ENCODE measurements around the gene NDEL1. TPM values are rescaled to one million over a fixed set of nuclear protein-coding genes. Genes with fewer than 3 reads are reported as not detected.

NDEL1 gene
- total RNA-seq, 4 donors from 2014 or later: 31.3 to 60.6 (median 41.5) TPM

DNA sequence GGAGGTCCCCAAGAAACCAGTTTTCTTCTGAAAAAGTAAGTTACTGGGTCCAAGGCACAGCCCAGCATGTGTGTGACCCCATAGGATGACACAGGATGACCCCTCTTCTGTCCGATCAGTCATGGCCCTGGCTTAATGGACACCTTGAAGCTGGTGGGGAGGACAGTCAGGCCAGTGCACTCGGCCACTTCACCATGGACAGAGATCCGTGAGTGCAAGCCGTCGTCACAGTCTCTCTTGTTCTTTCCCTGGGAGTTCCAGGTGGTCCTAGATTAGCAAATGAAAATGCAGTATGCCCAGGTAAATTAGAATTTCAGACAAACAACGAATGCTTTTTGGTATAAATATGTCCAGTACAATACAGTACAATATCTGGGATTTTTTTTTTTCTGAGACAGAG lies 36.7 kb upstream of the NDEL1 start:
- in situ Hi-C loops (cut with MboI; ENCODE audit: low sequenced_read_pairs in 4 of 4) (no loop called here), intact Hi-C loops (cut with DNase I; ENCODE audit: low total_unique reads) (no loop called here)
- ATAC-seq: no peak
- no peaks in the 10 kb centered on the region for H3K36me3 ChIP-seq
- TF ChIP-seq POLR2A (IDR thresholded peaks at IDR 0.05): no peak
- DNase-seq: no peak
- peaks cover 28 to 37% (median 30%) of the 10 kb centered on the region in 3 donors for H3K27me3 ChIP-seq
- H3K9me3 ChIP-seq: no peaks in the 10 kb centered on the region
- no peaks in the 10 kb centered on the region for H3K4me1 ChIP-seq
- no peak overlapping the region for H3K4me3 ChIP-seq
- H3K27ac ChIP-seq: no peak overlapping the region

DNA sequence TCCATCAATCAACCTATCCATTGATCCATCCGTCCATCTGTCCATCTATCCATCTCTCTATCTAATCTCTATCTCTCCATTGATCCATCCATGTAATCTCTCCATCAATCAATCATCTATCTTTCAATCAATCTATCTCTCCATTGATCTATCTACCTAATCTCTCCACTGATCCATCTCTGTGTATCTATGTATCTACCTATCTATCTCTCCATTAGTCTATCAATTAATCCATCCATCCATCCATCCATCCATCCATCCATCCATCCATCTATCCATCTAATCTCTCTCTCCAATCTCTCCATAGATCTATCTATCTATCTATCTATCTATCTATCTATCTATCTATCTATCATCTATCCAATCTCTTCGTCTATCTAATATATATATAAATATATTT lies 34.6 kb upstream of the NDEL1 start:
- Histone ChIP-seq H3K36me3 (no peaks in the 10 kb centered on the region), H3K9me3 (no peaks in the 10 kb centered on the region), H3K4me3 (no peak overlapping the region), H3K27ac (no peak overlapping the region), H3K4me1 (no peaks in the 10 kb centered on the region), H3K27me3 (peaks cover 14 to 17% (median 17%) of the 10 kb centered on the region in 3 donors)
- intact Hi-C loops (cut with DNase I; ENCODE audit: low total_unique reads): no loop called here
- DNase-seq: no peak
- no peak for ATAC-seq
- in situ Hi-C loops (cut with MboI; ENCODE audit: low sequenced_read_pairs in 4 of 4): loop anchor here in 1 of 4 donors (25.0 kb wide), 1 partner anchor 236 kb away; the partner anchor contains the start of gene MYH10
- TF ChIP-seq, protein P1, sequence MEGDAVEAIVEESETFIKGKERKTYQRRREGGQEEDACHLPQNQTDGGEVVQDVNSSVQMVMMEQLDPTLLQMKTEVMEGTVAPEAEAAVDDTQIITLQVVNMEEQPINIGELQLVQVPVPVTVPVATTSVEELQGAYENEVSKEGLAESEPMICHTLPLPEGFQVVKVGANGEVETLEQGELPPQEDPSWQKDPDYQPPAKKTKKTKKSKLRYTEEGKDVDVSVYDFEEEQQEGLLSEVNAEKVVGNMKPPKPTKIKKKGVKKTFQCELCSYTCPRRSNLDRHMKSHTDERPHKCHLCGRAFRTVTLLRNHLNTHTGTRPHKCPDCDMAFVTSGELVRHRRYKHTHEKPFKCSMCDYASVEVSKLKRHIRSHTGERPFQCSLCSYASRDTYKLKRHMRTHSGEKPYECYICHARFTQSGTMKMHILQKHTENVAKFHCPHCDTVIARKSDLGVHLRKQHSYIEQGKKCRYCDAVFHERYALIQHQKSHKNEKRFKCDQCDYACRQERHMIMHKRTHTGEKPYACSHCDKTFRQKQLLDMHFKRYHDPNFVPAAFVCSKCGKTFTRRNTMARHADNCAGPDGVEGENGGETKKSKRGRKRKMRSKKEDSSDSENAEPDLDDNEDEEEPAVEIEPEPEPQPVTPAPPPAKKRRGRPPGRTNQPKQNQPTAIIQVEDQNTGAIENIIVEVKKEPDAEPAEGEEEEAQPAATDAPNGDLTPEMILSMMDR (IDR thresholded peaks at IDR 0.05 in 4 of 5, conservative IDR thresholded peaks at IDR 0.05 in 1 of 5): no peak
- no peak for TF ChIP-seq POLR2A (IDR thresholded peaks at IDR 0.05)

DNA sequence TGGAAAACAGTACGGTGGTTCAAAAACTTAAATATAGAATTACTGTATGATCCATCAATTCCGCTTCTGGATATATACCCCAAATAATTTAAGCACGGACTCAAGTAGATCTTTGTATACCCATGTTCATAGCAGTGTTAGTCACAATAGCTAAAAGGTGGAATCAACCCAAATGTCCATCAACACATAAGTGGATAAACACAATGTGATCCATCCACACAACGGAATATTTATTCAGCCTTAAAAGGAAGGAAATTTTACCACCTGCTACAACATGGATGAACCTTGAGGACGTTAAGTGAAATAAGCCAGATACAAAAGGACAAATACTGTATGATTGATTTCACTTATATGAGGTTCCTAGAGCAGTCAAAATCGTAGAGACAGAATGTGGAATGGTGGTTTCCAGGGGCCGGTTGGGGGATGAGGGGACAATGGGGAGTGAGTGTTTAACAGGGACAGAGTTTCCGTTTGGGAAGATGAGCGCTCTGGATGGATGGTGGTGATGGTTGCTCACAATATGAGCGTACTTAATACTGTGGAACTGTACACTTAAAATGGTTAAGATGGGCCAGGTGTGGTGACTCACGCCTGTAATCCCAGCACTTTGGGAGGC lies 32.7 kb upstream of the NDEL1 start:
- H3K9me3 ChIP-seq: no peaks in the 10 kb centered on the region
- ATAC-seq (no peak), DNase-seq (no peak)
- TF ChIP-seq, protein P1 (IDR thresholded peaks at IDR 0.05 in 4 of 5, conservative IDR thresholded peaks at IDR 0.05 in 1 of 5): no peak
- no peak for TF ChIP-seq POLR2A (IDR thresholded peaks at IDR 0.05)
- intact Hi-C loops (cut with DNase I; ENCODE audit: low total_unique reads) (no loop called here), in situ Hi-C loops (cut with MboI; ENCODE audit: low sequenced_read_pairs in 4 of 4) (loop anchor here in 1 of 4 donors (25.0 kb wide), 1 partner anchor 234 kb away; the partner anchor contains the start of gene MYH10)
- H3K27me3 ChIP-seq: peaks cover 3 to 5% (median 3%) of the 10 kb centered on the region in 3 donors
- H3K27ac ChIP-seq: no peak overlapping the region
- H3K36me3 ChIP-seq: no peaks in the 10 kb centered on the region
- no peaks in the 10 kb centered on the region for H3K4me1 ChIP-seq
- H3K4me3 ChIP-seq: no peak overlapping the region

DNA sequence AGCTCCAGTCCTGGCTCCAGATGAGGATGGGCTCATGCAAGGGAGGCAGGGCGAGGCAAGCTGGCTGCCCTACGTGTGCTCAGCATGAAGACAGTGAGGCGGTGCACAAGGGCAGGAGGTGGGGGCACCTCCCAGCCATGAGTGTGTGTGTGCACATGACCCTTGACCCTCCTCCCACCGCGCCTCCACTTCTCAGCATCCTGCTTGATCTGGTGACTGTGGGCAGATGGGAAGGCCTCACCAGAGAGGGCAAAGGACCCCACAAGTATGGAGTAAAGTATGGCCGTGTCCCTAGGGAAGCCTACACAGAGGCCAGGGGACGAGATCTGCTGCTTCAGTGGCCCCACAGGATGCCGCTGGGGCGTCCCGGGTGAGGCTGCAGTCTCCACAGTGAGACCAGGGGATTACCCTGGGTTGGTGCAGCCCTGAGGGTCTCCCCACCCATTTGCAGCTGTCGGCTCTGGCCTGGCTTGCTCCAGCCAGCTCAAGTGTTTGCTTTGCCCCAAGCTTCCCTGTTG lies 30.1 kb upstream of the NDEL1 start:
- no peaks in the 10 kb centered on the region for H3K9me3 ChIP-seq
- H3K36me3 ChIP-seq: no peaks in the 10 kb centered on the region
- intact Hi-C loops (cut with DNase I; ENCODE audit: low total_unique reads) (no loop called here), in situ Hi-C loops (cut with MboI; ENCODE audit: low sequenced_read_pairs in 4 of 4) (loop anchor here in 1 of 4 donors (25.0 kb wide), 1 partner anchor 232 kb away; the partner anchor contains the start of gene MYH10)
- DNase-seq: no peak
- no peak overlapping the region for H3K4me3 ChIP-seq
- no peaks in the 10 kb centered on the region for H3K27me3 ChIP-seq
- ATAC-seq: no peak
- TF ChIP-seq, protein P1 (IDR thresholded peaks at IDR 0.05 in 4 of 5, conservative IDR thresholded peaks at IDR 0.05 in 1 of 5): no peak
- no peak for TF ChIP-seq POLR2A (IDR thresholded peaks at IDR 0.05)
- H3K4me1 ChIP-seq: peaks cover 0 to 2% of the 10 kb centered on the region in 2 donors
- H3K27ac ChIP-seq: no peak overlapping the region

DNA sequence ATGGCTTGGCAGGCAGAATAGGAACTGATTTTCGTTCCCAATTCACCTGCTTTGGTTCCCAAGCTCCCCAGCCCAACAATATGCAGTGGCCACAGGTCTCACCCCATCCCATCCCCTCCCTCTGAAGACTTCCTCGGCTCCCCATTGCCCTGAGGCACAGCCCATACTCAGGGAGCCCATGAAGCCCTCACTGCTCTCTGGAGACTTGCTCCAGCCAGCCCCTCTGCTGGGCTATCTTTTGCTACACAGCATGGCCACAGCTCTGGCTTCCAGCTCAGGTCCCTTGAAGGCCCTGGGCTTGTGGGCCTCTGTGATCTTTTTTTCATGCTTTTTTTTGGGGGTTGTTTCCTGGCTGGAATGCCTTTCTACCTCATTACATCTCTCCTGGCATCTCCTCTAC lies 29.5 kb upstream of the NDEL1 start:
- no peaks in the 10 kb centered on the region for H3K36me3 ChIP-seq
- no peaks in the 10 kb centered on the region for H3K9me3 ChIP-seq
- no peak overlapping the region for H3K4me3 ChIP-seq
- intact Hi-C loops (cut with DNase I; ENCODE audit: low total_unique reads): no loop called here
- H3K4me1 ChIP-seq: peaks cover 0 to 3% of the 10 kb centered on the region in 2 donors
- H3K27me3 ChIP-seq: no peaks in the 10 kb centered on the region
- TF ChIP-seq, protein P1 (IDR thresholded peaks at IDR 0.05 in 4 of 5, conservative IDR thresholded peaks at IDR 0.05 in 1 of 5): no peak
- no peak for TF ChIP-seq POLR2A (IDR thresholded peaks at IDR 0.05)
- DNase-seq (no peak), ATAC-seq (no peak)
- in situ Hi-C loops (cut with MboI; ENCODE audit: low sequenced_read_pairs in 4 of 4): loop anchor here in 1 of 4 donors (25.0 kb wide), 1 partner anchor 231 kb away; the partner anchor contains the start of gene MYH10
- H3K27ac ChIP-seq: no peak overlapping the region
